K562 (cell line): ENCODE measurements around the gene CELSR2. TPM values are rescaled to one million over a fixed set of nuclear protein-coding genes. Genes with fewer than 3 reads are reported as not detected.
A peak's percentile ranks its signal among the peaks of the same experiment; 100 is the strongest.

ENCODE experiments used
- ARID1B ChIP-seq: fragments of 450-650 bp; IDR thresholded peaks from 2 replicates; pipeline ENCODE4 v1.6.1; 2016; ENCODE audit warnings: antibody characterized with exemption, mild to moderate bottlenecking, inconsistent platforms
- BCOR ChIP-seq: fragments of 450-650 bp; IDR thresholded peaks from 2 replicates; pipeline ENCODE4 v1.6.1; 2016
- CBFA2T3 ChIP-seq: fragments of 450-650 bp; IDR thresholded peaks from 2 replicates; pipeline ENCODE4 v1.6.1; 2017
- CEBPG ChIP-seq, 3 experiments: fragments of 200-800 bp in 1 of 3; sonication (Bioruptor generic) in 1 of 3; sonication (generic) in 1 of 3; formaldehyde crosslinking in 1 of 3; IDR thresholded peaks in 2 of 3; conservative IDR thresholded peaks in 1 of 3; 2 replicates each; pipeline versions ENCODE4 v1.6.1 to v1.8.0; 2016 to 2022; ENCODE audit warnings: missing compliant biosample characterization in 2 of 3, missing genetic modification characterization in 2 of 3, mild to moderate bottlenecking in 1 of 3, missing genetic modification reagents in 1 of 3
- DIDO1 ChIP-seq: fragments of 450-650 bp; IDR thresholded peaks from 2 replicates; pipeline ENCODE4 v1.6.1; 2016; ENCODE audit warnings: low read depth, missing biosample characterization, missing genetic modification characterization
- E4F1 ChIP-seq: fragments of 250-450 bp; sonication (Bioruptor Pico); IDR thresholded peaks from 2 replicates; pipeline ENCODE4 v1.5.0; 2021; ENCODE audit warnings: mild to moderate bottlenecking, borderline replicate concordance
- FOXK1 ChIP-seq: sonication (generic); formaldehyde crosslinking; IDR thresholded peaks from 2 replicates; pipeline ENCODE4 v1.8.0; 2022; ENCODE audit warnings: missing genetic modification reagents, mild to moderate bottlenecking, borderline replicate concordance
- HMGXB4 ChIP-seq: sonication (generic); formaldehyde crosslinking; IDR thresholded peaks from 2 replicates; pipeline ENCODE4 v1.8.1; 2023; ENCODE audit warnings: mild to moderate bottlenecking, missing genetic modification reagents
- ID3 ChIP-seq, 2 experiments: fragments of 250-450 bp in 1 of 2; fragments of 450-650 bp in 1 of 2; sonication (Bioruptor Pico) in 1 of 2; IDR thresholded peaks; 2 replicates each; pipeline versions ENCODE4 v1.6.1 to v1.8.0; 2016 to 2021; ENCODE audit warnings: mild to moderate bottlenecking in 2 of 2, moderate library complexity in 2 of 2, missing compliant biosample characterization in 1 of 2, missing genetic modification characterization in 1 of 2
- JUND ChIP-seq, 2 experiments: IDR thresholded peaks; 2 replicates in 1 of 2; 3 replicates in 1 of 2; pipeline ENCODE4 v1.6.1; 2011; ENCODE audit warnings: borderline replicate concordance in 2 of 2, low read depth in 2 of 2, low read length in 2 of 2, improper control_type of control experiment in 1 of 2, missing biosample characterization in 1 of 2, missing genetic modification characterization in 1 of 2, missing genetic modification reagents in 1 of 2
- MNT ChIP-seq, 2 experiments: fragments of 450-650 bp; conservative IDR thresholded peaks; 2 replicates each; pipeline ENCODE4 v1.6.1; 2017; ENCODE audit warnings: mild to moderate bottlenecking in 2 of 2, moderate library complexity in 2 of 2
- MTF1 ChIP-seq: fragments of 250-450 bp; sonication (Bioruptor Pico); IDR thresholded peaks from 2 replicates; pipeline ENCODE4 v1.9.0; 2021; ENCODE audit warnings: moderate library complexity, mild to moderate bottlenecking, inconsistent platforms, borderline replicate concordance
- NBN ChIP-seq: fragments of 450-650 bp; IDR thresholded peaks from 2 replicates; pipeline ENCODE4 v1.6.1; 2016; ENCODE audit warnings: low read depth, mild to moderate bottlenecking
- NCOR1 ChIP-seq: fragments of 450-650 bp; IDR thresholded peaks from 2 replicates; pipeline ENCODE4 v1.6.1; 2016; ENCODE audit warnings: mild to moderate bottlenecking, moderate library complexity
- RCOR1 ChIP-seq, 2 experiments: IDR thresholded peaks; 2 replicates each; pipeline ENCODE4 v1.6.1; 2012; ENCODE audit warnings: low read depth in 2 of 2, low read length in 2 of 2, borderline replicate concordance in 1 of 2, improper control_type of control experiment in 1 of 2
- SMARCA5 ChIP-seq: fragments of 450-650 bp; IDR thresholded peaks from 2 replicates; pipeline ENCODE4 v1.6.1; 2016
- SMARCE1 ChIP-seq: fragments of 450-650 bp; IDR thresholded peaks from 2 replicates; pipeline ENCODE4 v1.7.1; 2016; ENCODE audit warnings: mild to moderate bottlenecking
- SOX6 ChIP-seq: fragments of 450-650 bp; IDR thresholded peaks from 2 replicates; pipeline ENCODE4 v1.6.1; 2014; ENCODE audit warnings: mild to moderate bottlenecking
- TRIM24 ChIP-seq, 2 experiments: fragments of 450-650 bp; IDR thresholded peaks; 2 replicates each; pipeline ENCODE4 v1.6.1; 2016
- TRIM28 ChIP-seq: fragments of 450-650 bp; IDR thresholded peaks from 2 replicates; pipeline ENCODE4 v1.6.1; 2017
- U2AF1 ChIP-seq: fragments of 200-400 bp; formaldehyde crosslinking; optimal IDR thresholded peaks from 2 replicates; pipeline ENCODE3; 2017; ENCODE audit warnings: mild to moderate bottlenecking, low read depth, low read length, moderate library complexity
- ZNF175 ChIP-seq: fragments of 200-800 bp; sonication (Bioruptor generic); IDR thresholded peaks from 2 replicates; pipeline ENCODE4 v1.6.1; 2016; ENCODE audit warnings: low read depth, mild to moderate bottlenecking, missing genetic modification characterization, missing compliant biosample characterization
- polyA plus RNA-seq, 8 experiments: library from polyadenylated mRNA; depleted of rRNA in 4 of 8; stranded (reverse) in 5 of 8; unstranded in 3 of 8; fragments of >200 nt; fragmentation: Nextera tagmentation in 2 of 8; fragmentation: Illumina TruSeq in 1 of 8; extraction: Ambion mirVana in 2 of 8; extraction: Trizol in 1 of 8; gene quantifications; 2 replicates each; pipeline versions ENCODE4 v1.2.1 to v1.2.3, GENCODE V29; 2011 to 2014; ENCODE audit warnings: inconsistent platforms in 1 of 8, missing spikeins in 1 of 8
- total RNA-seq, 7 experiments: library from RNA; depleted of rRNA in 6 of 7; stranded (reverse); fragments of >200 nt in 6 of 7; fragmentation: Illumina TruSeq in 2 of 7; extraction: Trizol in 2 of 7; gene quantifications; 2 replicates each; pipeline versions ENCODE4 v1.2.1 to v1.2.3, GENCODE V29; 2011 to 2021; ENCODE audit warnings: low replicate concordance in 1 of 7

Gene CELSR2
- total and polyA plus RNA-seq, 9 of the 15 experiments (the other 6 are each of a cell fraction or from before 2014, with no cell fraction given): 0.31 to 21.9 (median 4.2) TPM

- TF ChIP-seq RCOR1 (IDR thresholded peaks at IDR 0.05; ENCODE audit: borderline replicate concordance in 1 of 2, low read depth in 2 of 2, low read length in 2 of 2) (peak in 1 of 2 experiments; percentile 85; a peak in 2 of 4 replicates), JUND (IDR thresholded peaks at IDR 0.05; ENCODE audit: borderline replicate concordance, low read depth, low read length) (peak; percentile 86), JUND (tag; IDR thresholded peaks at IDR 0.05; ENCODE audit: borderline replicate concordance, low read depth, low read length) (peak; percentile 85), NCOR1 (no peak), HMGXB4 (no peak), ZNF175 (CRISPR knock-in tag) (no peak), BCOR (peak; percentile 68), ARID1B (peak; percentile 49; the same call in 1 of the 2 replicates), TRIM24 (IDR thresholded peaks at IDR 0.05) (peak; percentile 36 to 46; a peak in 3 of 4 replicates), SOX6 (peak; percentile 25; the same call in 1 of the 2 replicates), MNT (conservative IDR thresholded peaks at IDR 0.05) (no peak), U2AF1 (no peak), SMARCA5 (peak; percentile 89), FOXK1 (CRISPR knock-in tag) (peak; percentile 73; the same call in 1 of the 2 replicates), MTF1 (CRISPR knock-in tag) (no peak), CBFA2T3 (peak; percentile 52), TRIM28 (0 out of 2 replicates have a peak, but pooled peaks have one; percentile 25), SMARCE1 (peak; percentile 46), ID3 (CRISPR knock-in tag; IDR thresholded peaks at IDR 0.05) (no peak), ID3 (tag; IDR thresholded peaks at IDR 0.05) (peak; percentile 62; the same call in 1 of the 2 replicates), DIDO1 (tag) (no peak), CEBPG (CRISPR knock-in tag; IDR thresholded peaks at IDR 0.05) (0 out of 2 replicates have a peak, but pooled peaks have one; percentile 21), CEBPG (tag; conservative IDR thresholded peaks at IDR 0.05 in 1 of 2, IDR thresholded peaks at IDR 0.05 in 1 of 2) (peak in 1 of 2 experiments; percentile 80; a peak in 3 of 4 replicates), NBN (0 out of 2 replicates have a peak, but pooled peaks have one; percentile 28), E4F1 (no peak)
Measured at GRCh38 chr1:109216662-109217061, 32.7 kb upstream of the CELSR2 start (continued).
